ENCODE data around the gene MRPL33. TPM values are rescaled to one million over a fixed set of nuclear protein-coding genes. Genes with fewer than 3 reads are reported as not detected.

Gene MRPL33
- polyA plus RNA-seq, 1 donor from 2014 or later = 406 TPM

GRCh38 chr2:27773959-27774358 lies 2.4 kb downstream of the MRPL33 start:
- no peak for TF ChIP-seq RAD21 (conservative IDR thresholded peaks at IDR 0.05)
- no peak for TF ChIP-seq MXI1 (conservative IDR thresholded peaks at IDR 0.05; ENCODE audit: poor library complexity, severe bottlenecking)
- TF ChIP-seq SMC3 (conservative IDR thresholded peaks at IDR 0.05; ENCODE audit: poor library complexity) = no peak
- no peak for TF ChIP-seq POLR2AphosphoS5 (IDR thresholded peaks at IDR 0.05)
- no peak for TF ChIP-seq TAF1 (IDR thresholded peaks at IDR 0.05; ENCODE audit: low read depth)
- no peak for TF ChIP-seq CTCF (IDR thresholded peaks at IDR 0.05; ENCODE audit: poor library complexity, severe bottlenecking)
- TF ChIP-seq REST (IDR thresholded peaks at IDR 0.05; ENCODE audit: borderline replicate concordance) = no peak
- TF ChIP-seq EP300 (conservative IDR thresholded peaks at IDR 0.05; ENCODE audit: poor library complexity, severe bottlenecking) = no peak
- TF ChIP-seq EZH2 (IDR thresholded peaks at IDR 0.05; ENCODE audit: borderline replicate concordance, insufficient read depth, low read length, poor library complexity, severe bottlenecking) = no peak
- H3K27me3 ChIP-seq (ENCODE audit: insufficient read depth, low read depth, low read length) = no peaks in the 10 kb centered on the region
- H3K9ac ChIP-seq (ENCODE audit: low read length) = no peak overlapping the region

GRCh38 chr2:27776097-27776496 lies 4.6 kb downstream of the MRPL33 start:
- Histone ChIP-seq H3K9ac (ENCODE audit: low read length) (no peak overlapping the region), H3K4me3 (ENCODE audit: low read length) (no peak overlapping the region), H2AFZ (ENCODE audit: low read depth, low read length) (no peak overlapping the region), H3K9me3 (ENCODE audit: low read length) (no peaks in the 10 kb centered on the region), H3K27ac (ENCODE audit: low read length) (no peak overlapping the region), H4K20me1 (ENCODE audit: insufficient read depth) (no peaks in the 10 kb centered on the region), H3K27me3 (ENCODE audit: insufficient read depth, low read depth, low read length) (no peaks in the 10 kb centered on the region), H3K36me3 (ENCODE audit: insufficient read depth, low read length) (peaks cover 5% of the 10 kb centered on the region), H3K4me2 (ENCODE audit: low read length) (no peak overlapping the region), H3F3A (ENCODE audit: insufficient read depth, low read length, poor library complexity, severe bottlenecking) (no peaks in the 10 kb centered on the region), H3K79me2 (replicated peaks; ENCODE audit: insufficient read depth, low read length) (peaks cover 48% of the 10 kb centered on the region), H3K9me2 (ENCODE audit: insufficient read depth, low read length) (no peaks in the 10 kb centered on the region)
- TF ChIP-seq CTCF (IDR thresholded peaks at IDR 0.05; ENCODE audit: poor library complexity, severe bottlenecking) (no peak), TAF1 (IDR thresholded peaks at IDR 0.05; ENCODE audit: low read depth) (no peak), RAD21 (conservative IDR thresholded peaks at IDR 0.05) (no peak), MXI1 (conservative IDR thresholded peaks at IDR 0.05; ENCODE audit: poor library complexity, severe bottlenecking) (no peak), EZH2 (IDR thresholded peaks at IDR 0.05; ENCODE audit: borderline replicate concordance, insufficient read depth, low read length, poor library complexity, severe bottlenecking) (no peak), EP300 (conservative IDR thresholded peaks at IDR 0.05; ENCODE audit: poor library complexity, severe bottlenecking) (no peak), SMC3 (conservative IDR thresholded peaks at IDR 0.05; ENCODE audit: poor library complexity) (no peak), POLR2AphosphoS5 (IDR thresholded peaks at IDR 0.05) (no peak), REST (IDR thresholded peaks at IDR 0.05; ENCODE audit: borderline replicate concordance) (no peak)

More at GRCh38 chr2:27773959-27774358, 2.4 kb downstream of the MRPL33 start:
- Histone ChIP-seq H2AFZ (ENCODE audit: low read depth, low read length) (no peak overlapping the region), H4K20me1 (ENCODE audit: insufficient read depth) (no peaks in the 10 kb centered on the region), H3K79me2 (replicated peaks; ENCODE audit: insufficient read depth, low read length) (peaks cover 48% of the 10 kb centered on the region), H3F3A (ENCODE audit: insufficient read depth, low read length, poor library complexity, severe bottlenecking) (no peaks in the 10 kb centered on the region), H3K9me2 (ENCODE audit: insufficient read depth, low read length) (no peaks in the 10 kb centered on the region), H3K4me2 (ENCODE audit: low read length) (no peak overlapping the region), H3K9me3 (ENCODE audit: low read length) (no peaks in the 10 kb centered on the region), H3K27ac (ENCODE audit: low read length) (no peak overlapping the region), H3K4me3 (ENCODE audit: low read length) (peak overlapping the region; percentile 78), H3K36me3 (ENCODE audit: insufficient read depth, low read length) (peaks cover 5% of the 10 kb centered on the region)

Data from neural cell (in vitro differentiated cells).